Ascending aorta (tissue), 2 donors: ENCODE measurements around the gene MAP3K5. TPM values are rescaled to one million over a fixed set of nuclear protein-coding genes. Genes with fewer than 3 reads are reported as not detected.

Source experiments
- DNase-seq, 2 donors: peaks; one replicate each; pipeline ENCODE4 v3.0.0-alpha.2; 2019; ENCODE audit warnings: low spot score in 2 of 2
- H3K27ac ChIP-seq, 2 donors: fragments of 200-600 bp; sonication (generic); one replicate each; pipeline ENCODE4 v1.5.1; 2016 to 2017; ENCODE audit warnings: mild to moderate bottlenecking in 1 of 2
- H3K27me3 ChIP-seq: fragments of 200-600 bp; sonication (generic); one replicate; pipeline ENCODE4 v1.5.1; 2017
- H3K36me3 ChIP-seq, 2 donors: fragments of 200-600 bp; sonication (generic); one replicate each; pipeline ENCODE4 v1.5.1; 2016
- H3K4me1 ChIP-seq, 2 donors: fragments of 200-600 bp; sonication (generic); one replicate each; pipeline ENCODE4 v1.5.1; 2016 to 2017; ENCODE audit warnings: mild to moderate bottlenecking in 1 of 2
- H3K4me3 ChIP-seq, 2 donors: fragments of 200-600 bp; sonication (generic); one replicate each; pipeline ENCODE4 v1.5.1; 2016 to 2017; ENCODE audit warnings: mild to moderate bottlenecking in 1 of 2
- H3K9me3 ChIP-seq, 2 donors: fragments of 200-600 bp; sonication (generic); one replicate each; pipeline ENCODE4 v1.5.1; 2016
- CTCF ChIP-seq, 3 experiments: fragments of 200-600 bp in 2 of 3; fragments of 450-650 bp in 1 of 3; sonication (generic) in 2 of 3; IDR thresholded peaks; one replicate each; pipeline ENCODE4 v1.5.1; 2016 to 2019; ENCODE audit warnings: antibody characterized with exemption in 3 of 3, mild to moderate bottlenecking in 1 of 3, moderate library complexity in 1 of 3
- intact Hi-C: fragments of 100-400 bp; cut with DNase I; formaldehyde crosslinking; loops from one replicate; pipeline ENCODE4 v1.15.1; 2023
- total RNA-seq: library from RNA; depleted of rRNA; stranded (reverse); fragments of >200 nt; gene quantifications from one replicate; pipeline ENCODE4 v1.1.0, GENCODE V29; 2016

The MAP3K5 gene
- total RNA-seq, 1 donor from 2014 or later: 40.9 TPM

DNA sequence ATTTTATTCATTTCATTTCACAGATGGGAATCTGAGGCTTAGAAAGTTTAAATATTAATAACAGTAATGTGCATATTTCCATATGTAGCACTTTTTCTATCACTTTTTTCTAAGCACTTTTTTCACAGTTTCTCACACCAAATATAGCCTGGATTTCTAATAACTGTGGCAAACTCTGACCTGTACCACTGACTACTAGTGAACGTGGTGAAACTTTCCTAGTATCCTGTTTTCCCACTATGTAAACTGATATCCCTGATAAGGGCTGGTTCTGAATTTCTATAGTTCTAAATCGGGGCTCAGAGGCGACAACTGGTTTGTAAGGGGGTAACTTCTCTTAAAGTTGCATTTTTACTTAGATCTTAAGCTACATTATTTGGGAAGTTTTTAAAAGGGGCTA, 274.7 kb downstream of the MAP3K5 start:
- Histone ChIP-seq H3K4me3 (no peak overlapping the region), H3K36me3 (no peaks in the 10 kb centered on the region), H3K27me3 (no peaks in the 10 kb centered on the region), H3K4me1 (no peaks in the 10 kb centered on the region), H3K9me3 (no peaks in the 10 kb centered on the region), H3K27ac (no peak overlapping the region)
- intact Hi-C loops: no loop called here
- TF ChIP-seq CTCF (IDR thresholded peaks at IDR 0.05): no peak
- no peak for DNase-seq

DNA sequence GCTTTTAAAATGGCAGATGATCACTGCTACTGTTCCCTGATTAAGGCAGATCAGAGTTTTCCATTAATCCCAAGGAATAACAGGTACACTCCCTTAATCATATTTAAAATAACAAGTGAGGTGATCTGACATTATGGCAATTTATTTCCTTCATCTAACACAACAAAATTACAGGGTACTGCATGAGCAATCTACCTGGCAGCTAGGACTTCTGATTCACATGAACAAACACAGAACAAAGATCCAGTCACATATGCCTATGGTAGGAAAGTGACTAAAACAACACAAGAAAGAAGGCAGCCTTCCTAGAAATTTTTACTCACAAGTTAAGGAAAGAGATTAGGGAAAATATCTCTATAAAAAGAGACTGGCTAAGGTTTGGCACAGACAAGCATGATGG, 275.3 kb downstream of the MAP3K5 start:
- Histone ChIP-seq H3K27me3 (no peaks in the 10 kb centered on the region), H3K27ac (no peak overlapping the region), H3K36me3 (no peaks in the 10 kb centered on the region), H3K9me3 (no peaks in the 10 kb centered on the region), H3K4me1 (no peaks in the 10 kb centered on the region), H3K4me3 (no peak overlapping the region)
- DNase-seq: no peak
- intact Hi-C loops: no loop called here
- no peak for TF ChIP-seq CTCF (IDR thresholded peaks at IDR 0.05)

- Histone ChIP-seq H3K36me3 (no peaks in the 10 kb centered on the region), H3K27me3 (no peaks in the 10 kb centered on the region), H3K9me3 (no peaks in the 10 kb centered on the region), H3K4me1 (no peaks in the 10 kb centered on the region), H3K4me3 (no peak overlapping the region), H3K27ac (no peak overlapping the region)
- intact Hi-C loops: no loop called here
- no peak for DNase-seq
- TF ChIP-seq CTCF (IDR thresholded peaks at IDR 0.05): no peak
Observed at GRCh38 chr6:136514591-136514990, 277.7 kb downstream of the MAP3K5 start.

GRCh38 chr6:136511926-136512325, 280.4 kb downstream of the MAP3K5 start:
- Histone ChIP-seq H3K4me3 (no peak overlapping the region), H3K4me1 (no peaks in the 10 kb centered on the region), H3K36me3 (no peaks in the 10 kb centered on the region), H3K27ac (no peak overlapping the region), H3K9me3 (no peaks in the 10 kb centered on the region), H3K27me3 (no peaks in the 10 kb centered on the region)
- intact Hi-C loops: no loop called here
- no peak for DNase-seq
- no peak for TF ChIP-seq CTCF (IDR thresholded peaks at IDR 0.05)

DNA sequence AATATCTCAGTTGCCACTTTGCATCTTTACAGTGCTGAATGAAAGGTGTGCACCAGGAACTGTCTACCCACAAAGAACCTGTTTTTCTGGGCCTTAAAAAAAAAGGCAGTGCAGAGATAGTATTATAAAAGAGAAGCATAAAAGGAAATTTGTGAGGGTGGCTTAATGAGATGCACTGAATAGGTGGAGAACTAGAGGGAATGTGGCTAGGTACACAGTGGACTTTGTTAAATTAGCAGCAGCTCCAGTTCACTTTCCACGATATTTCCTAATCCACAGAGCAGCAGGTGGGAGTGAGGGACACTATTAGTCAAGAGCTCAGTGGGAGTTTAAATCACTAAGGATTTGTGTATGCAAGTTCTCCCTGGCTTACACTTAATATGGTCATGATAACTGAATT, 280.9 kb downstream of the MAP3K5 start:
- Histone ChIP-seq H3K4me1 (no peaks in the 10 kb centered on the region), H3K9me3 (no peaks in the 10 kb centered on the region), H3K27me3 (no peaks in the 10 kb centered on the region), H3K36me3 (no peaks in the 10 kb centered on the region), H3K27ac (no peak overlapping the region), H3K4me3 (no peak overlapping the region)
- intact Hi-C loops: no loop called here
- DNase-seq: no peak
- TF ChIP-seq CTCF (IDR thresholded peaks at IDR 0.05): no peak

- no peak for DNase-seq
- Histone ChIP-seq H3K36me3 (no peaks in the 10 kb centered on the region), H3K4me3 (no peak overlapping the region), H3K27me3 (no peaks in the 10 kb centered on the region), H3K27ac (no peak overlapping the region), H3K9me3 (no peaks in the 10 kb centered on the region), H3K4me1 (no peaks in the 10 kb centered on the region)
- intact Hi-C loops: no loop called here
- no peak for TF ChIP-seq CTCF (IDR thresholded peaks at IDR 0.05)
Observed at GRCh38 chr6:136510782-136511181, 281.5 kb downstream of the MAP3K5 start.
